Esophagus squamous epithelium (tissue), 5 donors: ENCODE results near the gene RAPGEF3. TPM values are rescaled to one million over a fixed set of nuclear protein-coding genes. Genes with fewer than 3 reads are reported as not detected.

Experiments used
- DNase-seq: peaks from one replicate; lab custom pipeline; 2025; lab: John Stamatoyannopoulos, UW
- H3K27ac ChIP-seq, 4 donors: fragments of 200-600 bp; sonication (generic); one replicate each; pipeline ENCODE4 v1.5.1; 2016 to 2019; ENCODE audit warnings: mild to moderate bottlenecking in 1 of 4
- H3K27me3 ChIP-seq, 4 donors: fragments of 200-600 bp; sonication (generic); 1 replicate in 3 of 4; 2 replicates in 1 of 4; pipeline versions ENCODE4 v1.5.1 to v1.6.0; 2017 to 2021; ENCODE audit warnings: antibody characterized with exemption in 1 of 4
- H3K36me3 ChIP-seq, 3 donors: fragments of 200-600 bp; sonication (generic); one replicate each; pipeline ENCODE4 v1.5.1; 2016 to 2019
- H3K4me1 ChIP-seq, 3 donors: fragments of 200-600 bp; sonication (generic); one replicate each; pipeline ENCODE4 v1.5.1; 2017 to 2019
- H3K4me3 ChIP-seq, 4 donors: fragments of 200-600 bp; sonication (generic); 1 replicate in 3 of 4; 2 replicates in 1 of 4; pipeline ENCODE4 v1.5.1; 2016 to 2019; ENCODE audit warnings: mild to moderate bottlenecking in 2 of 4, moderate library complexity in 1 of 4
- H3K9me3 ChIP-seq, 3 donors: fragments of 200-600 bp; sonication (generic); one replicate each; pipeline ENCODE4 v1.5.1; 2016 to 2019
- CTCF ChIP-seq, 6 experiments: fragments of 450-650 bp in 4 of 6; fragments of 200-600 bp in 2 of 6; sonication (generic) in 2 of 6; IDR thresholded peaks; one replicate each; pipeline ENCODE4 v1.5.1; 2016 to 2019; ENCODE audit warnings: antibody characterized with exemption in 6 of 6, mild to moderate bottlenecking in 4 of 6, moderate library complexity in 4 of 6
- POLR2A ChIP-seq, 4 donors: fragments of 450-650 bp; IDR thresholded peaks; one replicate each; pipeline ENCODE4 v1.6.1; 2017; ENCODE audit warnings: antibody characterized with exemption in 4 of 4, mild to moderate bottlenecking in 4 of 4, moderate library complexity in 3 of 4
- WGBS, 2 donors: methylation state at CpG; one replicate each; pipeline ENCODE4 v1.1.5; 2018; 5-methylcytosine and 5-hydroxymethylcytosine counted together
- intact Hi-C: fragments of 100-400 bp; cut with DNase I; formaldehyde crosslinking; loops from one replicate; pipeline ENCODE4 v1.15.0; 2022
- total RNA-seq, 4 donors: library from RNA; depleted of rRNA; stranded (reverse); fragments of >200 nt; gene quantifications; one replicate each; pipeline ENCODE4 v1.1.0, GENCODE V29; 2016
- donor health status: DM: yes; HTN: yes; CAD: no.

The RAPGEF3 gene
- total RNA-seq, 4 donors from 2014 or later, result 12.9 to 39.3 (median 22.5) TPM

- H3K4me3 ChIP-seq, result peak overlapping the region; percentile 54 to 77 (median 72)
- WGBS, 2 donors, result 25 to 39% methylated on average over 8 to 13 of the region's 20 CpGs
- H3K4me1 ChIP-seq, result peaks cover 48 to 77% (median 58%) of the 10 kb centered on the region in 3 donors
- no peaks in the 10 kb centered on the region for H3K27me3 ChIP-seq
- no peak for DNase-seq
- TF ChIP-seq CTCF (IDR thresholded peaks at IDR 0.05) (no peak), POLR2A (IDR thresholded peaks at IDR 0.05) (no peak)
- intact Hi-C loops, result no loop called here
- peak overlapping the region; percentile 90 to 93 (median 91) for H3K27ac ChIP-seq
- H3K9me3 ChIP-seq, result no peaks in the 10 kb centered on the region
- no peaks in the 10 kb centered on the region for H3K36me3 ChIP-seq
Measured at GRCh38 chr12:47757840-47758583, 668 bp downstream of the RAPGEF3 start.

- peak overlapping the region; percentile 54 to 77 (median 72) for H3K4me3 ChIP-seq
- no peaks in the 10 kb centered on the region for H3K27me3 ChIP-seq
- H3K4me1 ChIP-seq, result peaks cover 54 to 77% (median 62%) of the 10 kb centered on the region in 3 donors
- DNase-seq, result no peak
- H3K9me3 ChIP-seq, result no peaks in the 10 kb centered on the region
- peak overlapping the region; percentile 90 to 93 (median 91) for H3K27ac ChIP-seq
- intact Hi-C loops, result no loop called here
- 54 to 64% methylated on average over 4 to 5 of the region's 7 CpGs for WGBS, 2 donors
- TF ChIP-seq POLR2A (IDR thresholded peaks at IDR 0.05) (no peak), CTCF (IDR thresholded peaks at IDR 0.05) (no peak)
- no peaks in the 10 kb centered on the region for H3K36me3 ChIP-seq
Measured at GRCh38 chr12:47757364-47757839, 1.3 kb downstream of the RAPGEF3 start.

- TF ChIP-seq CTCF (IDR thresholded peaks at IDR 0.05), result no peak
- TF ChIP-seq POLR2A (IDR thresholded peaks at IDR 0.05), result no peak
- Histone ChIP-seq H3K9me3 (no peaks in the 10 kb centered on the region), H3K4me3 (peak overlapping the region in 3 of 4 donors; percentile 70 to 77 (median 73)), H3K27me3 (no peaks in the 10 kb centered on the region), H3K27ac (peak overlapping the region; percentile 84 to 93 (median 90)), H3K36me3 (peaks cover 0 to 13% (median 0%) of the 10 kb centered on the region in 3 donors), H3K4me1 (peaks cover 67 to 91% (median 74%) of the 10 kb centered on the region in 3 donors)
- intact Hi-C loops, result no loop called here
- WGBS, 2 donors, result 67 to 78% methylated on average over 9 to 10 of the region's 12 CpGs
- DNase-seq, result no peak
Measured at GRCh38 chr12:47755655-47756562, 2.8 kb downstream of the RAPGEF3 start.

- 48 to 86% methylated on average over 2 of the region's 3 CpGs for WGBS, 2 donors
- intact Hi-C loops, result no loop called here
- H3K9me3 ChIP-seq, result no peaks in the 10 kb centered on the region
- peaks cover 67 to 91% (median 73%) of the 10 kb centered on the region in 3 donors for H3K4me1 ChIP-seq
- peaks cover 0 to 24% (median under 1%) of the 10 kb centered on the region in 3 donors for H3K36me3 ChIP-seq
- DNase-seq, result no peak
- peak overlapping the region in 3 of 4 donors; percentile 7 to 77 (median 70) for H3K4me3 ChIP-seq
- H3K27me3 ChIP-seq, result no peaks in the 10 kb centered on the region
- TF ChIP-seq POLR2A (IDR thresholded peaks at IDR 0.05) (no peak), CTCF (IDR thresholded peaks at IDR 0.05) (no peak)
- peak overlapping the region; percentile 84 to 93 (median 90) for H3K27ac ChIP-seq
Measured at GRCh38 chr12:47754881-47755280, 3.8 kb downstream of the RAPGEF3 start.
